Measurements from ENCODE around the gene HBS1L. TPM values are rescaled to one million over a fixed set of nuclear protein-coding genes. Genes with fewer than 3 reads are reported as not detected.

Gene HBS1L
- total and polyA plus RNA-seq, 9 of the 15 experiments (the other 6 are each of a cell fraction or from before 2014, with no cell fraction given) = 101 to 199 (median 145) TPM

DNA sequence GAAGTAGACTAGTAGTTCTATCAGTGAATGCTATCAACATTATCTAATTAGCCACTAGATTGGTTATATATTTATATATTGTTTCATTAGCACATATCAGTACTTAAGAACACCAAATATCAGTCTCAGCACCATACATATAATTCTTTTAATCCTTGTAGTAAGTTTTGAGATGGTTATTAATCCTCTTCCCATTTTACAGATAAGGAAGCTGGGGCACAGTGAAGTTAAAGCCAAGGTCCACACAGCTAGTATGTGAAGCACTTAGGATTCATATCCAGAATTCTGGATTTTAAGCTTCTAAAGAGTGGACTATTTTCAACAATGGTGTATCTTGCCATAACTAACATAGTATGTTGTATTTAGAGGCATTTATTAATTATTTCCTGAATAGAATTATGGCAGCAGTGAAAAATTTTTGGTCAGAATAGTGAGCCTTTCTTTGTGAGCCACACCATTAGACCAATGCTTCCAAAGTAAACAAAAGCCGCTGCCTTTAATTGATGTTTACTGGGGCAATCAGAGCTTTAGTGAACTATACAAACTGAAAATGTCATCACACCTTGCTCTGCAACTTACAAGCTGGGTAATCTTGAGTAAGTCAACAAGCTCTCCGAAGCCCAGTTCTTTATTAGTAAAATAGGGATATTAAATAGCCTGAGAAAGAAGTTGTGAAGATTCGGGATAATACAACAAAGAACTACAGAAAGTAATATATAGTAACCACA lies 41.9 kb upstream of the HBS1L start (continued):
- TF ChIP-seq SRSF9 (IDR thresholded peaks at IDR 0.05; ENCODE audit: borderline replicate concordance, low read depth, low read length) (no peak), NRF1 (conservative IDR thresholded peaks at IDR 0.05 in 1 of 2, IDR thresholded peaks at IDR 0.05 in 1 of 2) (no peak), RBFOX2 (IDR thresholded peaks at IDR 0.05; ENCODE audit: low read depth, low read length) (no peak), JUND (IDR thresholded peaks at IDR 0.05; ENCODE audit: borderline replicate concordance, low read depth, low read length) (no peak), JUND (tag; IDR thresholded peaks at IDR 0.05; ENCODE audit: borderline replicate concordance, low read depth, low read length) (no peak), ZNF644 (tag; IDR thresholded peaks at IDR 0.05; ENCODE audit: low read depth) (peak; percentile 11; the same call in 1 of the 2 replicates), KDM5B (IDR thresholded peaks at IDR 0.05; ENCODE audit: insufficient replicate concordance, low read depth, low read length) (no peak), THRB (CRISPR knock-in tag; conservative IDR thresholded peaks at IDR 0.05) (no peak), GTF2E2 (tag; IDR thresholded peaks at IDR 0.05) (0 out of 2 replicates have a peak, but pooled peaks have one; percentile 66), ZNF696 (CRISPR knock-in tag; conservative IDR thresholded peaks at IDR 0.05) (no peak), SIX5 (IDR thresholded peaks at IDR 0.05; ENCODE audit: borderline replicate concordance in 1 of 2, insufficient read depth in 1 of 2, low read depth in 1 of 2, low read length in 2 of 2) (no peak), ZNF282 (CRISPR knock-in tag; IDR thresholded peaks at IDR 0.05) (no peak), HMG20A (CRISPR knock-in tag; conservative IDR thresholded peaks at IDR 0.05) (no peak), TRIM25 (IDR thresholded peaks at IDR 0.05; ENCODE audit: borderline replicate concordance) (no peak), SIN3A (IDR thresholded peaks at IDR 0.05; ENCODE audit: borderline replicate concordance in 2 of 2, control insufficient read depth in 1 of 2, low read depth in 2 of 2, low read length in 2 of 2) (no peak), EHMT2 (IDR thresholded peaks at IDR 0.05) (no peak), KAT7 (CRISPR knock-in tag; IDR thresholded peaks at IDR 0.05; ENCODE audit: borderline replicate concordance) (no peak), ZBTB17 (CRISPR knock-in tag; IDR thresholded peaks at IDR 0.05) (no peak), TRIM28 (IDR thresholded peaks at IDR 0.05) (no peak), KAT2B (IDR thresholded peaks at IDR 0.05; ENCODE audit: low read depth, low read length) (no peak)
- TF ChIP-seq, protein P1, sequence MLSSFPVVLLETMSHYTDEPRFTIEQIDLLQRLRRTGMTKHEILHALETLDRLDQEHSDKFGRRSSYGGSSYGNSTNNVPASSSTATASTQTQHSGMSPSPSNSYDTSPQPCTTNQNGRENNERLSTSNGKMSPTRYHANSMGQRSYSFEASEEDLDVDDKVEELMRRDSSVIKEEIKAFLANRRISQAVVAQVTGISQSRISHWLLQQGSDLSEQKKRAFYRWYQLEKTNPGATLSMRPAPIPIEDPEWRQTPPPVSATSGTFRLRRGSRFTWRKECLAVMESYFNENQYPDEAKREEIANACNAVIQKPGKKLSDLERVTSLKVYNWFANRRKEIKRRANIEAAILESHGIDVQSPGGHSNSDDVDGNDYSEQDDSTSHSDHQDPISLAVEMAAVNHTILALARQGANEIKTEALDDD (IDR thresholded peaks at IDR 0.05) = 0 out of 2 replicates have a peak, but pooled peaks have one; percentile 12
- TF ChIP-seq, protein P2, sequence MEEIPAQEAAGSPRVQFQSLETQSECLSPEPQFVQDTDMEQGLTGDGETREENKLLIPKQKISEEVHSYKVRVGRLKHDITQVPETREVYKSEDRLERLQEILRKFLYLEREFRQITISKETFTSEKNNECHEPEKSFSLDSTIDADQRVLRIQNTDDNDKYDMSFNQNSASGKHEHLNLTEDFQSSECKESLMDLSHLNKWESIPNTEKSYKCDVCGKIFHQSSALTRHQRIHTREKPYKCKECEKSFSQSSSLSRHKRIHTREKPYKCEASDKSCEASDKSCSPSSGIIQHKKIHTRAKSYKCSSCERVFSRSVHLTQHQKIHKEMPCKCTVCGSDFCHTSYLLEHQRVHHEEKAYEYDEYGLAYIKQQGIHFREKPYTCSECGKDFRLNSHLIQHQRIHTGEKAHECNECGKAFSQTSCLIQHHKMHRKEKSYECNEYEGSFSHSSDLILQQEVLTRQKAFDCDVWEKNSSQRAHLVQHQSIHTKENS (CRISPR knock-in tag; IDR thresholded peaks at IDR 0.05) = no peak
